ENCODE results near the gene ANKRD44. TPM values are rescaled to one million over a fixed set of nuclear protein-coding genes. Genes with fewer than 3 reads are reported as not detected.

The ANKRD44 gene
- total RNA-seq, 2 donors from 2014 or later, result 7.0 to 10.1 TPM

DNA sequence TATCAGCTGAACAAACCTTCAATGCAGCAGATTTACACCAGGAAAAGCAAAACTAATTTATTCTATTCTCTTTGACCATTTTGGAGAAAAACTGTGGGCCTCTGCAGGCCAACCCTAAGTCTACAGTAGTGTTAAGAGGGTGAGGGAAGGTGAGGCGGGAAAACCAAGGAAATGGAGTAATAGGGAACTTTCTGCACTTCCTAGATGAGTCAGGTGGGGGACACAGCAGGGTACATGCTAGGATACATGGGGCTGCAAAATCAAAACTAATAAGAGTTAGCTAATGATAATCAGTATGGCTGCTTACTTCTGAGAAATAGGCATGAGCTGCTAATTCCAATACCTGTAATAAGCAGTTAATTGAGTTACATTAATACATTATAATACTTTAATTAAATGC, 318.1 kb downstream of the ANKRD44 start:
- H3K4me3 ChIP-seq, result no peak overlapping the region
- no peaks in the 10 kb centered on the region for H3K36me3 ChIP-seq
- H3K27me3 ChIP-seq, result no peaks in the 10 kb centered on the region
- DNase-seq (ENCODE audit: low spot score), result no peak
- no peaks in the 10 kb centered on the region for H3K9me3 ChIP-seq
- TF ChIP-seq, protein P1, sequence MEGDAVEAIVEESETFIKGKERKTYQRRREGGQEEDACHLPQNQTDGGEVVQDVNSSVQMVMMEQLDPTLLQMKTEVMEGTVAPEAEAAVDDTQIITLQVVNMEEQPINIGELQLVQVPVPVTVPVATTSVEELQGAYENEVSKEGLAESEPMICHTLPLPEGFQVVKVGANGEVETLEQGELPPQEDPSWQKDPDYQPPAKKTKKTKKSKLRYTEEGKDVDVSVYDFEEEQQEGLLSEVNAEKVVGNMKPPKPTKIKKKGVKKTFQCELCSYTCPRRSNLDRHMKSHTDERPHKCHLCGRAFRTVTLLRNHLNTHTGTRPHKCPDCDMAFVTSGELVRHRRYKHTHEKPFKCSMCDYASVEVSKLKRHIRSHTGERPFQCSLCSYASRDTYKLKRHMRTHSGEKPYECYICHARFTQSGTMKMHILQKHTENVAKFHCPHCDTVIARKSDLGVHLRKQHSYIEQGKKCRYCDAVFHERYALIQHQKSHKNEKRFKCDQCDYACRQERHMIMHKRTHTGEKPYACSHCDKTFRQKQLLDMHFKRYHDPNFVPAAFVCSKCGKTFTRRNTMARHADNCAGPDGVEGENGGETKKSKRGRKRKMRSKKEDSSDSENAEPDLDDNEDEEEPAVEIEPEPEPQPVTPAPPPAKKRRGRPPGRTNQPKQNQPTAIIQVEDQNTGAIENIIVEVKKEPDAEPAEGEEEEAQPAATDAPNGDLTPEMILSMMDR (IDR thresholded peaks at IDR 0.05), result no peak
- H3K4me1 ChIP-seq, result peaks cover 0 to 12% of the 10 kb centered on the region in 2 donors
- no peak overlapping the region for H3K27ac ChIP-seq

DNA sequence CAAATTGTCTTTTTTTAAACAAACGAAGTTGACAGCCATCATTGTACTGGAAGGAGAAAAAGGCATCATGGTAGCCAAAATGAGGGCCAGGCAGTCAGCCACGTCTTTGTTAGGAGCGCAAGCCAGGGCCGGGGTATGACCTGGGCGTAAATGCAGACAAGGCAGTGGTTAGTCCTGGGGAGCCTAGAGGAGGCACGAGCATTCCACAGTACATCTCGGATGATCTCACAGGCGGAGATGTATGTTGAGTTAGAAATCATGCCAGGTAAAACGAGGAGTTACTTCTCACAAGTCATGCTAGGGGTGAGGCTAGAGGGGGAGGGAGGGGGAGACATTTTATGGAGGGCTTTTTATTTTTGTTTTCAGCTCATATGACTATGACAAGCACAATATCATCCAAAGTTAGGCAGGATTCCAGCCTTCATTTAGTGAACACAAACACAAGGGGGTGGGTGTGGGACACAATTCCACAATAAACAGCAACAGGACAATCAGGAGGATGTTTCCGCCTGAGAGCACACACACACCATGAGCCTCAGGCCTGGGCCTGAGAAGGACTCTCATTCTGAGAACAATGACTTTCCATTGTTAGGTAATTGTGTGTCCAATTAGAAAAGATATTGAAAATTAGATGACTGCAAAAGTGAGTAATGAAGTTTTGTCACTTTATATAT, 319.7 kb downstream of the ANKRD44 start:
- no peaks in the 10 kb centered on the region for H3K9me3 ChIP-seq
- H3K4me1 ChIP-seq, result peaks cover 0 to 19% of the 10 kb centered on the region in 2 donors
- no peak overlapping the region for H3K27ac ChIP-seq
- H3K4me3 ChIP-seq, result no peak overlapping the region
- H3K27me3 ChIP-seq, result no peaks in the 10 kb centered on the region
- TF ChIP-seq, protein P1 (IDR thresholded peaks at IDR 0.05), result no peak
- H3K36me3 ChIP-seq, result no peaks in the 10 kb centered on the region
- DNase-seq (ENCODE audit: low spot score), result no peak

DNA sequence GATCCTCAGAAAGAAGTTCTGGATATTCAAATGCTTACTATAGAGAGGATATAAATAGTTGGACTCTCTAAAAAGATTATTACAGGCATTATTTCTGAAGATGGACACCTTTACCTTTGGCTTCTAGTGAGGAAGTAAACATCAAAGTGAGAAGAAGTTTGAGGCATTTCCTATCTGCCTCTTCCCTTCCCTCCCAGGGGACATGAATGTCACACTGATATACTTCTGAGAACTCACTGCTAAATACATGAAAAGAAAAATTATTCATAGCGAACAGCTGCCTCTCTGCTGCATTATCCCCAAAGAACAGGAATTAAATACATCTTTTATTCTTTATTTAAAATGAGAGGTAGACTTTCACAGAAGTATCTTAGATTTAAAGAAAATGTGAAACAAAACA, 320.5 kb downstream of the ANKRD44 start:
- H3K9me3 ChIP-seq, result no peaks in the 10 kb centered on the region
- no peaks in the 10 kb centered on the region for H3K27me3 ChIP-seq
- no peak for DNase-seq (ENCODE audit: low spot score)
- H3K36me3 ChIP-seq, result no peaks in the 10 kb centered on the region
- TF ChIP-seq, protein P1 (IDR thresholded peaks at IDR 0.05), result no peak
- peaks cover 0 to 19% of the 10 kb centered on the region in 2 donors for H3K4me1 ChIP-seq
- no peak overlapping the region for H3K4me3 ChIP-seq
- no peak overlapping the region for H3K27ac ChIP-seq

DNA sequence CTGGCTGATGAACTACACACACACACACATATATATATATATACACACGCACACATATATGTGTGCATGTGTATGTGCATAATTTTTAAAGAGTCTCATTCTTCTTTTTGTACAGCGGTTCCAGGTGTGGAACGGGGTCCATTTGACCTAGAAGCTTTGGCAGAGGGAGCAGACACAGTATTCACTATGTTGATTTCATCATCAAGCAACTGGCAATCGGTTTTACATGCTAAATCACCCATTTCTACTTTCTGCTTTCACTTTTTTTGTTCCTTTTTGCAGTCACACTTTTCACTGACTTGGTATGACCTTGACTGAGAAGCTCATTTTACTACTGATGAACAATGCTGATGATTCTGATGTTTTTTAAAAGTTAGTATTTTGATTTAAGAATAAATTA, 321.1 kb downstream of the ANKRD44 start:
- H3K36me3 ChIP-seq, result no peaks in the 10 kb centered on the region
- no peak for DNase-seq (ENCODE audit: low spot score)
- TF ChIP-seq, protein P1 (IDR thresholded peaks at IDR 0.05), result no peak
- no peaks in the 10 kb centered on the region for H3K9me3 ChIP-seq
- H3K4me1 ChIP-seq, result peaks cover 0 to 19% of the 10 kb centered on the region in 2 donors
- no peak overlapping the region for H3K27ac ChIP-seq
- no peaks in the 10 kb centered on the region for H3K27me3 ChIP-seq
- no peak overlapping the region for H3K4me3 ChIP-seq

DNA sequence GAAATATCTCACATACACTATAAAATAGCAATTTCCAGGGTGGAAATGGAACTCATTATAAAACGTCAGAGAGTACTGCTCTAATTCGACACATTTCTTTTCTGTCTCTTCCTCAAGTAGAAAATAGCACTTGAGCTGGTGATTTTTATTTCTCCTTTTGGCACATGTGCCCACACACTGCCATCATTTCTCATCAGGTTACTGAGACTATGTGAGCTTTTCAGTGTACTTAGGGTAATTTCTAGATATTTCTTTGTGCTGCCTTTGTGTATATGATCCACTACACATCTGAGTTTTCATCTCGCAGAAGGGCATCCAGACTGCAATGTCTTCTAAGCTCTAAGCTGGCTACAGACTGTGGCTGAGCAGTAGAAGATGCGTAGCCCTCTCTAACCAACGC, 321.9 kb downstream of the ANKRD44 start:
- TF ChIP-seq, protein P1 (IDR thresholded peaks at IDR 0.05), result no peak
- H3K4me3 ChIP-seq, result no peak overlapping the region
- peaks cover 0 to 19% of the 10 kb centered on the region in 2 donors for H3K4me1 ChIP-seq
- no peak for DNase-seq (ENCODE audit: low spot score)
- H3K36me3 ChIP-seq, result no peaks in the 10 kb centered on the region
- no peaks in the 10 kb centered on the region for H3K27me3 ChIP-seq
- peak overlapping the region; percentile 72 to 82 for H3K27ac ChIP-seq
- no peaks in the 10 kb centered on the region for H3K9me3 ChIP-seq

All from right atrium auricular region (tissue), 2 donors.